Measurements from ENCODE around the gene OCIAD1. TPM values are rescaled to one million over a fixed set of nuclear protein-coding genes. Genes with fewer than 3 reads are reported as not detected.
"Not testable (repeated sequence)": the region's sequence is repeated elsewhere in the genome, so short reads cannot be mapped to it uniquely, and the experiment has no call there.

The OCIAD1 gene
- total and polyA plus RNA-seq, 2 of the 13 experiments (the other 11 are each of a cell fraction or from before 2014, with no cell fraction given) = 67.3 to 74.9 TPM

- FAIRE-seq; intact Hi-C loops (cut with micrococcal nuclease; ENCODE audit: unreplicated experiment); POLR2A ChIA-PET: not testable (repeated sequence)
Measured at GRCh38 chr4:48848799-48849198, 17.9 kb downstream of the OCIAD1 start.

DNA sequence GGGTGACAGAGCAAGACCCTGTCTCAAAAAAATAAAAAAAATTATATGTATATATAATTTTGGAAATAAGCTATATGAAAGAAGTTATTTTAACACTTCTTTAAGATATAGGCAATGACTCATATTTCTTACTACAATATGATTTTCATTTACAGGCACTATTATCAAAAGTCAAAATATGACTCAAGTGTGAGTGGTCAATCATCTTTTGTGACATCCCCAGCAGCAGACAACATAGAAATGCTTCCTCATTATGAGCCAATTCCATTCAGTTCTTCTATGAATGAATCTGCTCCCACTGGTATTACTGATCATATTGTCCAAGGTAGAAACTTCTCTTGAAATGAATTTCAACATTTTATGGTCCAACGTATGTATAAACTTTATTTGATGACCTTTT is 20.8 kb downstream of the OCIAD1 start:
- no peak for DNase-seq (ENCODE audit: low spot score)
- no peak for FAIRE-seq
- Histone ChIP-seq H3K4me3 (replicated peaks in 1 of 3; ENCODE audit: insufficient read depth in 1 of 3, low read depth in 2 of 3, low read length in 3 of 3) (no peak overlapping the region), H3K9me3 (ENCODE audit: low read length) (no peaks in the 10 kb centered on the region), H3K4me2 (ENCODE audit: low read depth, low read length) (no peak overlapping the region), H3K9ac (ENCODE audit: insufficient read depth, low read depth, low read length) (no peak overlapping the region), H3K27me3 (ENCODE audit: control insufficient read depth in 1 of 2, insufficient read depth in 2 of 2, low read length in 2 of 2) (no peaks in the 10 kb centered on the region), H3K27ac (ENCODE audit: extremely low read length, insufficient read depth, low read length) (no peak overlapping the region), H4K20me1 (ENCODE audit: insufficient read depth, low read length) (no peaks in the 10 kb centered on the region), H3K79me2 (ENCODE audit: insufficient read depth, low read length) (no peaks in the 10 kb centered on the region), H3K36me3 (replicated peaks in 1 of 2; ENCODE audit: control insufficient read depth in 1 of 2, insufficient read depth in 2 of 2, low read length in 2 of 2) (no peaks in the 10 kb centered on the region), H3K4me1 (ENCODE audit: insufficient read depth, low read length) (no peaks in the 10 kb centered on the region), H2AFZ (ENCODE audit: low read length) (no peak overlapping the region)
- no peak for ATAC-seq
- in situ Hi-C loops (cut with HindIII; ENCODE audit: extremely low pct_ligation_motif_present, low pct_unique_long_range_greater_than_20kb) = no loop called here
- CTCF ChIA-PET (ENCODE audit: low intra/inter-chr PET ratio, low total read pairs) = no interaction called here
- no TSS peak for BruUV-seq (replicated peaks)
- POLR2A ChIA-PET = no interaction called here
- intact Hi-C loops (cut with micrococcal nuclease; ENCODE audit: unreplicated experiment) = no loop called here
- 61% methylated on average over 1 of the region's 1 CpG for WGBS (ENCODE audit: low lambda C conversion rate)
- TF ChIP-seq ZNF713 (CRISPR knock-in tag; IDR thresholded peaks at IDR 0.05) = no peak
- TF ChIP-seq ZFP62 (CRISPR knock-in tag; IDR thresholded peaks at IDR 0.05) = no peak
- TF ChIP-seq, protein P1, sequence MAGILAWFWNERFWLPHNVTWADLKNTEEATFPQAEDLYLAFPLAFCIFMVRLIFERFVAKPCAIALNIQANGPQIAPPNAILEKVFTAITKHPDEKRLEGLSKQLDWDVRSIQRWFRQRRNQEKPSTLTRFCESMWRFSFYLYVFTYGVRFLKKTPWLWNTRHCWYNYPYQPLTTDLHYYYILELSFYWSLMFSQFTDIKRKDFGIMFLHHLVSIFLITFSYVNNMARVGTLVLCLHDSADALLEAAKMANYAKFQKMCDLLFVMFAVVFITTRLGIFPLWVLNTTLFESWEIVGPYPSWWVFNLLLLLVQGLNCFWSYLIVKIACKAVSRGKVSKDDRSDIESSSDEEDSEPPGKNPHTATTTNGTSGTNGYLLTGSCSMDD (CRISPR knock-in tag; IDR thresholded peaks at IDR 0.05) = no peak
- TF ChIP-seq HNF4G (IDR thresholded peaks at IDR 0.05; ENCODE audit: borderline replicate concordance, low read depth, low read length) = no peak
- TF ChIP-seq HNF4G (CRISPR knock-in tag; IDR thresholded peaks at IDR 0.05; ENCODE audit: borderline replicate concordance, low read depth) = no peak
- no peak for TF ChIP-seq ZNF672 (CRISPR knock-in tag; IDR thresholded peaks at IDR 0.05)
- no peak for TF ChIP-seq ZNF512B (CRISPR knock-in tag; IDR thresholded peaks at IDR 0.05; ENCODE audit: borderline replicate concordance)
- TF ChIP-seq CEBPG (CRISPR knock-in tag; IDR thresholded peaks at IDR 0.05) = no peak
- no peak for TF ChIP-seq CBX5 (CRISPR knock-in tag; IDR thresholded peaks at IDR 0.05; ENCODE audit: borderline replicate concordance)
- TF ChIP-seq HMGA1 (CRISPR knock-in tag; conservative IDR thresholded peaks at IDR 0.05) = no peak
- no peak for TF ChIP-seq HIVEP1 (CRISPR knock-in tag; IDR thresholded peaks at IDR 0.05)
- TF ChIP-seq NCOA5 (CRISPR knock-in tag; IDR thresholded peaks at IDR 0.05) = no peak
- no peak for TF ChIP-seq FOXO4 (CRISPR knock-in tag; conservative IDR thresholded peaks at IDR 0.05)
- no peak for TF ChIP-seq ZNF460 (CRISPR knock-in tag; IDR thresholded peaks at IDR 0.05; ENCODE audit: borderline replicate concordance)
- TF ChIP-seq ELF1 (CRISPR knock-in tag; IDR thresholded peaks at IDR 0.05) = no peak
- TF ChIP-seq MEIS1 (CRISPR knock-in tag; IDR thresholded peaks at IDR 0.05; ENCODE audit: borderline replicate concordance) = no peak

More at GRCh38 chr4:48848799-48849198, 17.9 kb downstream of the OCIAD1 start:
- H3K27me3 ChIP-seq (ENCODE audit: control insufficient read depth in 1 of 2, insufficient read depth in 2 of 2, low read length in 2 of 2); ATAC-seq; H2AFZ ChIP-seq (ENCODE audit: low read length); H3K4me2 ChIP-seq (ENCODE audit: low read depth, low read length); H3K79me2 ChIP-seq (ENCODE audit: insufficient read depth, low read length); DNase-seq (ENCODE audit: low spot score); BruUV-seq (replicated peaks); in situ Hi-C loops (cut with HindIII; ENCODE audit: extremely low pct_ligation_motif_present, low pct_unique_long_range_greater_than_20kb); H3K9ac ChIP-seq (ENCODE audit: insufficient read depth, low read depth, low read length); H3K27ac ChIP-seq (ENCODE audit: extremely low read length, insufficient read depth, low read length); H3K36me3 ChIP-seq (replicated peaks in 1 of 2; ENCODE audit: control insufficient read depth in 1 of 2, insufficient read depth in 2 of 2, low read length in 2 of 2); H3K9me3 ChIP-seq (ENCODE audit: low read length); H3K4me3 ChIP-seq (replicated peaks in 1 of 3; ENCODE audit: insufficient read depth in 1 of 3, low read depth in 2 of 3, low read length in 3 of 3); CTCF ChIA-PET (ENCODE audit: low intra/inter-chr PET ratio, low total read pairs); H3K4me1 ChIP-seq (ENCODE audit: insufficient read depth, low read length); H4K20me1 ChIP-seq (ENCODE audit: insufficient read depth, low read length): not testable (repeated sequence)
- 98% methylated on average over 6 of the region's 6 CpGs for WGBS (ENCODE audit: low lambda C conversion rate)
